GM18861 (cell line): ENCODE data around the gene PPP2R5B.

ENCODE experiments used
- ATAC-seq: cut with Tn5 transposase; IDR thresholded peaks from one replicate; pipeline ENCODE4 v1.9.1; 2021; ENCODE audit not compliant: unreplicated experiment

The PPP2R5B gene

DNA sequence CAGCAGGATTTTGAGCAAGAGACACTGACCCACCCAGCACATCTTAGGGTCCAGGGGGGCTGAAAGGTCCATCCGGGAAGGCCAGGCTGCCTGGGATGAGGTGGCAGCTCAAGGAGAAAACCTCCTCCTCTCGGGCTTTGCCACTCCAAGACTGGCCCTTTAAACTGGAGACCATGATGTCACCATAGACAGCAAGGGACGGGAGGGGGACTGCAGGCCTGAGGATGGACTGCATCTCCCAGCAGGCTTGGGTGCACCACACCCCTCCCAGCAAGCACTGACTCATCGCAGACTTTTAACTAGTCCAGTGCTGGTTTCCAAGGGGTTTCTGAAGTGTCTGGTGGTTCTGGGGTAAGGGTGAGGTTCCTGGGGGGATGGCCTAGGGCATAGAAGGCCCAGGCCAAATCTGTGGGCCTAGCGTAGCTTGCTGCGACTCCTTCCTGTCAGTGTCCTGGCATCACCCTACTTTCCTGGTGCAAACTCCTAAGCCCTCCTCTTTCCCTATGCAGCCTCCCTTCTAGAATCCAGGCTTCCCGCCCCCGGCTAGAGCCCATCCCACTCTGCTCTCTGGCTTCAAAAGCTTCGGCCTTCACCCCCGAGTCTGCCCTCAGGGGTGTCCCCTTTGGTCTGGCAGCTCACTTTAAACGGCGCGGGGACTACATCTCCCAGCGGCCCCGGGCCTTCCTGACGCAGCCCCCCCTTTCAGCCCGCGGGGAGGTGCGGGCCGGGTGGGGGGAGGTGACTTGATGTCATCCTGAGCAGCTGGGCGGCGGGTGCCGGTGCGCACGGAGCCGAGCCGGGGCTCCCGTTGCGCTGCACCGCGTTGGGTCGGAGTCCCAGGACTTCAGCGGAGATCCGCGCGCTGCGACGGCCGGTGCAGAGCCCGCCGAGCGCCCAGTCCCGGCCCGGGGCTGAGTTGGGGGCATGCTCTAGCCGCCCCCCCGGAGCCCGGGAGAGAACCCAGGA is at the start of gene PPP2R5B:
Gene PPP2R5B, plus strand, starts transcription at position 746 of the 966 bp plus-strand sequence. CDS start 1,046 bp downstream, outside the sequence.
- peak; percentile 67 for ATAC-seq

- ATAC-seq, result no peak
Measured at GRCh38 chr11:64875369-64876228, 48.9 kb upstream of the PPP2R5B start.

DNA sequence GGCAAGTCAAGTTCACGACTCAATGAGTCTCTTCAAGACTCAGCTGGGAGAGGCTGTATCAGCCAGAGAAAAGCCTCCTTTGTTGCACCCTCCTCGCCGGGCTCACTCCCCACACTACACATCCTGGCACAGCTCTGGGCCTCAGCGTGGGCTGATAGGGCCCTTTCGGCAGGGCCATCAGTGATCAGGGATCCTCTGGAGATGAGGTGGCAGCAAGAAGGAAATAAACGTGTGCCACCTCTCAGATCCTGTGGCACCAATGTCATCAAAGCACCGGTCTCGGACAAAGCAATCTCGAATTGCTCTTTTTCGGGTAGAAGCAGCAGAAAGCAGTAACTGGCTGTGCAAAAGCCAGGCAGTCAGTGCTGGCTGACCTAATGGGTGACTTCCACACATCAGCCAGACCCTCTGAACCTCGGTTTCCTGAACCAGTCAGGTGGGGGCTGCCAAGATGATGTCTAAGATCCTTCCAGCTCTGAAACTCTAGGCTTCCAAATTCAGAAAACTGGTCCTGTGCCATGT is 48.2 kb upstream of the PPP2R5B start:
- ATAC-seq, result no peak

DNA sequence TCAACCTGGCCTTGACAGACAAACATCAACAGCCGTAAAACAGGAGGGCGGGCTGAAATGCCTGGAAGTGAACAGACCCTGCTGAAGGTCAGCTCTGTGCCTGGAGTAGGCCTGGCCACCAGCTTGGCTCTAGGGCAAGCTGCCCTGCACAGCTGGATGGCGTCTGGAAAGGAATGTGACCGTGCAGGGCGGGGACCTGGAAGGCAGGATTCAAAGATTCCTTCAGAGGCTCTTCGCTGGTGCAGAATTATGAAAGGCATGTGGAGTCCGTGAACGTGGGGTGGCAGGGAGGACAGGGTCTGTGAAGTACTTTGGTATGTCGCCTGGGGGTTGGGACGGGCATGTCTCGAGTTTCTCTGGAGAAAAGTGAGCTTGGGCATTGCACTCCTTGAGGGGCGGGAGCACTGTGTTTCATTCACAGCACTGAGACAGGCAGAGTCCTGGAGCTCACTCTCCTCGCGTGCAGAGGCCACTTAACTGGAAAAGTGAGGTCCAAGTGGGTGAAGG is 47.6 kb upstream of the PPP2R5B start:
- no peak for ATAC-seq

GRCh38 chr11:64877390-64878222 is 46.9 kb upstream of the PPP2R5B start:
- ATAC-seq, result peak; percentile 3

GRCh38 chr11:64878223-64878493 is 46.3 kb upstream of the PPP2R5B start:
- no peak for ATAC-seq

DNA sequence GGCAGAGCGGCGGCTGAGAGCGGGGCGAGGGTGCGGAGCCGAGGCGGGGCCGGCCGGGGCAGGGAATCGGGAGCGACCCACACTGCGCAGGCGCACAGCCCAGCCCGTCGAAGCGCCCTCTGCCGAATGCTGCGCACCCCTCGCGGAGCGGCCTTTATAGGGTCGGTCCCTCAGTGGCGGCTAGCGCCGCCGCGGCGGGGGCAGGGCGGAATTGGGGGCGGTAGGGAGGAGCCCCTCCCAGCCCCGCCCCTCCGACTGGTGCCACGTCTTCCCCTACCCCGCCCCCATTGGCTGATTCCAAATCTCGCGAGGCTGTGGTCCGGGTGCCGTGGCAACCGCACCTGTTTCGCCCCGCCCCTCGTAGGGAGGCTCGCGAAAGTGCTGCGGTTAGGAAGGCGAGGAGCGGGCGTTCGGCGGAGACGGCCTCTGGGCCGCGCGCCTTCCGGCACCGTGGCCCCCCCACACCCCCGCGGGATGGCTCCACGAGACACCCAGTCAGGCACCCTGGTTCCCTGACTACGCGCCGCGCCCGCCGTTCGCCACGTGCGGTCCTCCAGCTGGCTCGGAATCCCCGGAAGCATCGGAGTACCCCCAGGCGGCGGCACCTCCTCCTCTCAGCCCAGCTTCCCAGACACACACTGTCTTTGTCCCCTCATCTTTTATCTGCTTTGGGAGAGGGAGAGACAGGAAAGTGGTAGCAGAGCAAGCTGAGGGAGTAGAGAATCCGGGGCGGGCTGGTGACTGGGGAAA is 45.8 kb upstream of the PPP2R5B start, which contains the start of gene EHD1:
Gene EHD1, minus strand, starts transcription at position 128 of the 750 bp plus-strand sequence. CDS start 157 bp downstream, outside the sequence.
- ATAC-seq, result peak; percentile 63

GRCh38 chr11:64879244-64879900 is 45.1 kb upstream of the PPP2R5B start:
- no peak for ATAC-seq

DNA sequence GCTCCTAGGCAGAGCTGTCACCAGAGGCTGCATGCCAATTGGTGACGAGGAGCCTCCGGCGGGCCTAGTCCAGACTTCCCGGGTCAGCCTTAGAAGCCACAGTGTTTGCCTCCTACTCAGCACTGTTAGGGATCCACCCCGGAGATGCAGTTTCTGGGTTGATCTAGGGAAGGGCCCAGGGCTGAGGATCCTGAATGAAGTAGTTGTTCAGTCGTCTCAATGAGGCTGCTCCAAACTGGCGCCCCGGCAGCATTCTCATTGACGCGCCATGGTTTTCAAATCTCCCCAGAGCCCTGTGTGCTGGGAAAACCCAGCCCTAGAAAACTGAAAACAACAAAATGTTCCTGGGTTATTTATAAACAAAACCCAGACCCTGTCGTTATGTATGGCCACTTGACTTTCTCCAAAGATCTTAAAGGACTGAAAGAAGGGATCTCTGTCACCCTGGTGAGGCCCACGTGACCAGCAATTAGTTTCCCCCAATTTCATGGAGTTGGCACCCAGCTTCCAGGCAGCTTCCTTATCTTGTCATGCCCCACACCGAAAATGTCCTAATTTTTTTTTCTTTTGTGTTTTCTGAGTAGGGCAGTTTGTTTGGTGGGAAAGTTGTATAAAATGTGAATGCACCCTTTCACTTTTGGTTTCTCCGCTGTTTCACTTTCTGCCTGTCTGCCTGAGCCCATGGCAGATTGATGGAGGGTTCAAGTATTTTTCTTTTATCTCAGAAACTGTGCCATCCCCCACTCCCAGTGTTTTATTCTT is 44.1 kb upstream of the PPP2R5B start:
- ATAC-seq, result no peak

DNA sequence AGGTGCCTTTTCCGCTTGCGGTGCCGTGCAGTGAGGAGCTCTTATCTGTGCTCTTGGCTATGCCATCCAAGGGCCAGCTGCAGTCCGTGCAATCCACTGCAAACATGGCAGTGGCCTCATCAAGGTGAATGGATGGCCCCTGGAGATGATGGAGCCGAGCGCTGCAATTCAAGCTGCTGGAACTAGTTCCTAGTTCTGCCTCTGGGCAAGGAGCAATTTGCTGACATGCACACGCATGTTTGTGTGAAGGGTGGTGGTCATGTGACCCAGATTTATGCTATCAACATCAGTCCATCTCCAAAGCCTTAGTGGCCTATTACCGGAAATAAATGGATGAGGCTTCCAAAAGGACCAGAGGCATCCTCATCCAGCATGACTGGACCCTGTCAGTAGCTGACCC is 43.0 kb upstream of the PPP2R5B start:
- no peak for ATAC-seq

DNA sequence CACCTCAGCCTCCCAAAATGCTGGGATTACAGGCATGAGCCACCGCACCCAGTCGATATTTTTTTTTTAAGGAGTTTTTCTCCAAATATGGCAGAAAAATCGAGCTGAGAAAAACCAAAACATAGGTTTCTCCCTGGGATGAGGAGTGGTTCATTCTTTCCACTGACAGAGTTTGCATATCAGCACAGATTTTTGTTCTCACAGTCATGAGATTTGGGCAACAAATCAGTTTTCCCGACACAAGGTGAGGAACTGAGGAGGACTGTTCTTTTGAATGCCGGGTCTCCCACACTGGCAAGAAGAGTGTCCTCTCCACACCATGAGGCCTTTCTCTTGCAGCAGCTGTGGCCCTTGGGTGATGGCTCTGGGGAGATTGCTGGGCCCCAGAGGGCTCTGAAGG is 42.2 kb upstream of the PPP2R5B start:
- ATAC-seq, result no peak

- no peak for ATAC-seq
Measured at GRCh38 chr11:64883575-64883974, 40.9 kb upstream of the PPP2R5B start.

DNA sequence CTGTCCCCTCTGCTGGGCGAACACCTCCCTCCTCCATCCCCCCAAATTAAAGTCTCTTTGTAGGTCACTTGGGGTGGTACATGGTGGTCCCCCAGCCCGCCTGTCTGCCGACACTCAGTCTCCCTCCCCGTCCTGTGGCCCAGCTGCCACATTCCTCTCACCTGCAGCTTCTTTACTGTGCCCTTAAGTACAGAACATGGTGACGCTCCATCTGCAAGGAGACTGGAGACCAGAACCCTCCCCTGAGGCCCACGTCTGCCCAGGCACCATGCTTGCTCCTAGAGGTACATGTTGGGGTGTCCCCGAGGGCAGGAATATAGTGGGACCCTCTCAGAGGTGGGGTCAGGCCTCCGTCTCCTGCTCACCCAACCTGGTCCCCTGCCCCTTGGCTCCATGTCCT is 40.5 kb upstream of the PPP2R5B start:
- ATAC-seq, result no peak

- no peak for ATAC-seq
Measured at GRCh38 chr11:64885367-64886286, 38.9 kb upstream of the PPP2R5B start.

DNA sequence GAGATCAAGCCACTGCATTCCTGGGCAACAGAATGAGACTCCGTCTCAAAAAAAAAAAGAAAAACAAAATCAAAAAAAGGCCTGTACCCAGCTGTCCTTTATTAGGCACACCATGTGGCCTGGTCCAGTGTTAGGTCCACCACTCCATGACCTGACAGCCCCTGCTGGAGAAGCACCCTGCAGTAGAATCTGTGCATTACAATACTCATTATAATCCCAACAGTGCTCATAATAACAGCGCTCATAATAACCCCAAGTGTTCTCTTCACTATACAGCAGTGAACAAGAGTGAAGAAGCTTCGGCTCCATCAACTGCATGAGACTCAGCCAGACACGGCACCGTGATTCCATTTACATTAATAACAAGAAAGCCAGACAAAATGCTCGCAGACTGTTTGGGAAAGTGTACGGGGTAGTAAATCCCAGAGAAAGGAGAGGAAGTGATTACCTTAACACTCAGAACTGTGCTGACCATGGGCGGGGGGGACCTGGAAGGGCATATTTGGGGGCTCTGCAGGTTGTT is 37.2 kb upstream of the PPP2R5B start:
- no peak for ATAC-seq

DNA sequence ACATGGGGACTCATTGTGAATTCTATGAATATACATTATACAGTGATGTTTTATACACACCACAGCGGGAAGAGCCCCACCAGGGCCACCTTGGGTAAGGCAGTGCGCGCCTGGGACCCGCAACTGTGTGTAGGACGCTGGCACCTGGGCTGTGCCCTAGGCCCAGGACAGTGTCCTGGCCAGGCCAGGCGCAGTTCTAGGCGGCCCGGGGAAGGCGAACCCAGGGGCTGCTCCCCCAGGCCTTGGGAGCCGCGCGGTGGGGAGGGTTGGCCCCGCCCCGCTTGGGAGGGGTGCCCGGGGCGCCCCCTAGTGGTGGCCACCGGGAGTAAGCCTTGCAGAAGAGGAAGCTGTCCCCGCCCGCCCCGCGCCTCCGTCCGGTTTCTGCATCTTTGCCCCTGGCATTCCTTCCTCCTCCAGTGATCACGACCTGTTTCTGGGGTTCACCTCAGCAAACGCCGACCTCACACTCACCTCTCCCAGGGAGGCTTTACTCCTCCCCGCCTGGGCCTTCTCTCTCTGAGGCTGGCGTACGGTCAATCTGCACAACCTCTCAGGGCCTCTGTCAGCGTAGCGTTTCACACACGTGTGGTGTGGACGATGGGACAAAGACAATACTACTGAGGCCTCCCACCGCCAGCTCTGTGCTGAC is 36.6 kb upstream of the PPP2R5B start:
- no peak for ATAC-seq

DNA sequence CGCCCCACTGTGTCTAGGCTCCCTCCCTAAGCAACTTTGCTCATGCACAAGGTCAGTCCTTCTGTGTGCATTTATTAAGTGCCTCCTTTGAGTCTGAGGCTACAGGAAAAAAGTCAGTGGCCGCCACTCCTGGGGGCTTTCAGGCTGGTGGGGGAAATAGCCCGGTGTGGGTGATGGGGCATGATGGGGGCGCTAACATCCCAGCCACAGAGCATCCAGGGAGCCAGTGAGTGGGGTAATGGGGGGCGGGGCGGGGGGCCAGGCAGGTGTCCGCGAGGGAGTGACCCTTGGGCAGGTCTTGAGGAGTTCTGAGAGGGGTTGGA is 36.1 kb upstream of the PPP2R5B start:
- no peak for ATAC-seq
